LNCAP (cell line): ENCODE data around the gene ZNF777.

Source experiments
- CTCF ChIP-seq: fragments of 450-650 bp; IDR thresholded peaks from 2 replicates; pipeline ENCODE4 v1.5.1; 2017; ENCODE audit warnings: mild to moderate bottlenecking

The ZNF777 gene

GRCh38 chr7:149474309-149475120 lies 13.7 kb upstream of the ZNF777 start:
- TF ChIP-seq CTCF = no peak

GRCh38 chr7:149473251-149473650 lies 12.4 kb upstream of the ZNF777 start:
- no peak for TF ChIP-seq CTCF

- no peak for TF ChIP-seq CTCF
Measured at GRCh38 chr7:149471289-149471953, 10.6 kb upstream of the ZNF777 start.

GRCh38 chr7:149469806-149470205 lies 8.9 kb upstream of the ZNF777 start:
- TF ChIP-seq CTCF = no peak

- TF ChIP-seq CTCF = no peak
Measured at GRCh38 chr7:149468208-149468607, 7.3 kb upstream of the ZNF777 start.

GRCh38 chr7:149467321-149467859 lies 6.5 kb upstream of the ZNF777 start:
- TF ChIP-seq CTCF = no peak

- TF ChIP-seq CTCF = no peak
Measured at GRCh38 chr7:149466364-149466763, 5.5 kb upstream of the ZNF777 start.
